Activated CD4-positive, alpha-beta T cell treated with anti-CD3 and anti-CD28 coated beads for 1 hour (primary cell): ENCODE results near the gene AGBL3.
"Not testable (repeated sequence)": the region's sequence is repeated elsewhere in the genome, so short reads cannot be mapped to it uniquely, and the experiment has no call there.

ENCODE experiments used
- DNase-seq: peaks from one replicate; pipeline ENCODE4 v3.0.0-alpha.2; 2020

AGBL3 gene

DNA sequence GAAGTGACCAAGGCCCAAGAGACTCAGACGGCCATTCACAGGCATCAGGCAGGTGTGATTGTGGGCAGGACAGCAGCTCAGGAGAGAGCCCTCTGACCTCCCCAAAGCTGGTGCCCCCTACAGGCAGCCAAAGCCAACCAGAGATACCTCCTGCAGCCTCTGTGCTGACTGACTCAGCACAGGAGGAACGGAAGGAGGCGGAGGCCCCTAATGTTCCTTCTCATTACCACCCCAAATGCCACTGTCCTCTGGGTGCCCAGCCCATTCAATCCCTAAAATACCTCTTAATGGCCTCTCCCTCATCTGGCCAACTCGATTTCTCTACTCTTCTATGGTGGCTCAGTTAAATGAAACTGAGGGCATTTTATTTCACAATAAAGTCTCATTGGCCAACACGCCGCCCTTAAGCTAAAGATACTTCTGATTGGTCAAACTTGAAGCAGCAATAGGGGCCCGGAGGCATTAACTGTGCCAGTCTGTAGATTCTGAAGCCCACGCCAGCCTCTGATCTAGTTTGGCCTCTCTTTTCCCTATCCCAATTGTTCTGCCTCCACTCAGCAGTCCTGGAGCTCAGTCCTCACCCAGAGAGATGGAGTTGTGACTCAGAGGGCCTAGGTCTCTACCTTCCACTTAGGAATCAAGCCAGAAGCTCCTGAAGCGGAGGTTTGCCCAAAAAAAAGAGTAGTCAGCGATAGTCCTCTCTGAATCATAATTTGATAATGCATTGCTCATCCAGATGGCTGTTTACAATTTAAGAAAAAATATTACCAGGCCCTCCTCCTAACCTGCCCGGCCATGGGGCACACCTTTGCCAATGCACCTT lies 183.0 kb downstream of the AGBL3 start:
- no peak for DNase-seq

DNA sequence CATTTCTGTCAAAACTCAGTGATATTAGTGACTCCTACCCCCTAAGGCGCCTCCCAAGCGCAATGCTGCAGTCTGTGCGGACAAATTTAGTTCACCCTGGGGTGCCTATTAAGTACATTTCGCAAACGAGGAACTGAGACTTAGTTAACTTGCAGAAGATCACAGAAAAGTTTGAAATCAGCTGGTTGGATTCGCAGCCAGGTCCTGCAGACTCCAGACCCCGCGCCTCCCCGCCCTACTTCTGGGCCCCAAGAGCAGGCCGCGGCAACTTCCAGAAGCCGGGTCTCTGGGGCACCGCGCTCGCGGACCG lies 183.6 kb downstream of the AGBL3 start:
- DNase-seq, result no peak

DNA sequence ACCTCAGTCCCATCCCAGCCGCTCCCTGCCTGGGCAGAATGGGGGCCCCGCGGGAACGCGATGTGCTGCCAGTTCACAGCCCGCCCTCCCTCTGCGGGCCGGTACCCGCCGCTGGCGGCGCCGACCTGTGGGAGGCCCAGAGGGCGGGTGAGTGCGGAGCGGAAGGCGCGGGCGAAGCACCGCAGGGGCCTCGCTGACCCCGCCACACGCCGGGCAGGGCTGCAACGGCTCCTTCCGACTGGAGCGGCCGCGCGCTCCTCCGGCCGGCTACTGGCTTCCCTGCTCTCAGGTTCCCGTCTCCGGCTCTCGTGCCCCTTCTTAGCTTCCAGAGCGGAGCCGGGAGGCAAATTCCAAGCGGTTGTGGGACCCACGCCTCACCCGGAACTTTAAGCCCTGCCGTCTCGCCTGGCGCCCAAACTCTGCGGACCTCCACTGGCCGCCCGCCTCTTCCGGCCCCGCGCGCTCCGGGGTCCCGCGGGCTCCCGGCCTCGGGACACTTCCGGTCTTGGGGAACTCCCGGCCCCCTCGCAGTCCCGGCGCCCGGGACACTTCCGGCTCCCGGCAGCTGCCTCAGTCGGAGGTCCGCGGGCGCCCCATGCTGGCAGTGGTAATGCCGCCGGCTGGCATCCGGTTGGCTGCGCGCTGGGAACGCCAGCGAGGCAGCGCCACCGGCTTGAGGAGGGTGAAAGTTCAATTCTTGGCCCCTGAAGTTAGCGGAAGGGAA lies 184.1 kb downstream of the AGBL3 start, which contains the start of gene CYREN:
CYREN (minus strand) TSS at position 434 of the 724 bp plus-strand sequence. CDS start 1,785 bp downstream, outside the sequence.
- peak; percentile 79 for DNase-seq

DNA sequence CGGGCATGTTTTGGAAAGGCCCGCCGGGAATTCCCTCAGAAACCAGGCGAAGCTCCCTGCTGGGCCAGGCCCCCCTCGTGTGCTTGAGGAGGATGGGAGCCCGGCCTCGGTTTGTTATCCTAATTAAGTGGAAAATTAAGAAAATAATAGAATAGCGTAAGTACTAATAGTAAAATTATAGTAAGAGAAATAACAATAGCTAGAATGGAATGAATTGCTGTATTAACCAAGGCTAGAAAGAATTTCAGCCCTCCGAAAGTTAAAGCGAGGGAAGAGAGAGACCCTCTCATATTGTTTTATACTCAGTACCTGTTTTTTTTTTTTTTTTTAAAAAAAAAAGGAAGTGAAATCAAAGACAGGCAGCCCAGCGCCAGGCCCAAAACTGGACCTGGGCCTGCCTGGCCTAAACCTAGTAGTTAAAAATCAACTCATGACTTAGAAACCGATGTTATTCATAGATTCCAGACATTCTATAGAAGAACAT lies 184.7 kb downstream of the AGBL3 start:
- not testable (repeated sequence) for DNase-seq

DNA sequence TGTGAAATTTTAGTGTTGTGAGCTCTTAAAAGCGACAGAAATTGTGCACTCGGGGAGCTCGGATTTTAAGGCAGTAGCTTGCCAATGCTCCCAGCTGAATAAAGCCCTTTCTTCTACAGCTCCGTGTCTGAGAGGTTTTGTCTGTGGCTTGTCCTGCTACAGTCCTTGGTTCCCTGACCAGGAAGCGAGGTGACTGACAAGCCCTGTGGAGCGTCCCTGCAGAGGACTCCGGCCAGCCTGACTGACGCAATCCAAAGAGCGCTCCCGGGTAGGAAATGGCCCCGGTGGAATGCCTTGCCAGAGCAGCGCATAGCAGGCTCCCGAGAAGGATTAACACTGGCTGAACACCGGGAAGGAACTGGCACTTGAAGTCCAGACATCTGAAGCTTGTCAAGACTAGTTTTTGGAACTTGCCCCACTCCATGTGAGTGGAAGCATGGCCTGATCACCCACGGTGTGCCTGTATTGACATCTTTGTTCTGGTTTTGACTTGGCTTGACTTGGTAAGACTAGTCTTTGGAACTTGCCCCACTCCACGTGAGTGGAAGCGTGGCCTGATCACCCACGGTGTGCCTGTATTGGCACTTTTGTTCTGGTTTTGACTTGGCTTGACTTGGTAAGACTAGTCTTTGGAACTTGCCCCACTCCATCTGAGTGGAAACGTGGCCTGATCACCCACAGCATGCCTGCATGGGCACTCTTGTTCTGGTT lies 185.4 kb downstream of the AGBL3 start:
- DNase-seq, result not testable (repeated sequence)

DNA sequence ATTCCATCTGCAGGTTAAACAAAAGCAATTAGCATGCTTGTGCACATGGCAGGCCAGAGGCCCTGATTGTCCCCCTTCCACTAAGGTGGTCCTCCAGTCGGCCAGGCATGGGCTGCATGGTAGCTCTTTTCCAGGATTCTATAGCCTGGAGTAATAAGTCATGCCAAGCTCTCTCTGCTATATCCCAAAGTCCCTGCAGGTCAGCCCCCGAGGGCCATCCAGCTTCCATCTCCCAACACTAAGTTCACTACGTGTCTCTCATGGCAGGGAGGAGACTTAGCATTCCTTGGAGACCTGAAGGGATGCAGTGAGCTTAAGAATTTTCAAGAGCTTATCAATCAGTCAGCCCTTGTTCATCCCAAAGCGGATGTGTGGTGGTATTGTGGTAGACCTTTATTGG lies 187.6 kb downstream of the AGBL3 start:
- DNase-seq, result not testable (repeated sequence)

DNA sequence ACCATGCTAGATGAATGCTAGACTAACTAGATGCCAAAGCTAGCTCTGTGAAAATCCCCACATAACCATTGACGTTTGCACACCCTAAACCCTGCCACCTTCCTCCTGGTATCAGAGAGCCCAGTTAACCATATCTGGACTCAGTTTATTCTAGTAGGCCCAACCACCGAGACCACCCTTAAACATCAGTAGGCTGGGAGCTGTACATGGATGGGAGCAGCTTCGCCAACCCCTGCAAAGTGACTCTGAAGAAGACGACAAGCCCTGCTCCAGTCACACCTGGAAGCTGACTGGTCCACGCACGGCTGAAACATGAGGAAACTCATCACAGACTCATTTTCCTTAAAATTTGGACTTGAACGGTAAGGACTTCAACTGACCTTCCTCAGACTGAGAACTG lies 188.6 kb downstream of the AGBL3 start:
- DNase-seq, result no peak

DNA sequence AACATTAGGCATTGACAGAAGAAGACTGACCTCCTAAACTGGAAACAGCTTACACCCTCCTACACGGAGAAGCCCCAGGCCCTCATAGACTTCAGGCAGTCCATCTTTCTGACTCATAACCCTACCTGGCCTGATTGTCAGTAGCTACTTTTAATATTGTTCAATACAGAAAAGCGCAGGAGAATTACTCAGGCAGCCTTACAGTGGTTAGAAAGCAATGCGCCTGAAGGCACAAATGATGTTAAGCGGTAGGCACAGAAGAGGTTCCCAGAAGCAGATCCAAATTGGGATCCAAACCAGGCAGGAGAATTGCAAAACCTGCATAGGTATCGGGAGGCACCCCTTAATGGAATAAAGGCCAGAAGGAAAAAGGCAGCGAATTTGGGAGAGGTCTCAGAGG lies 189.6 kb downstream of the AGBL3 start:
- no peak for DNase-seq

DNA sequence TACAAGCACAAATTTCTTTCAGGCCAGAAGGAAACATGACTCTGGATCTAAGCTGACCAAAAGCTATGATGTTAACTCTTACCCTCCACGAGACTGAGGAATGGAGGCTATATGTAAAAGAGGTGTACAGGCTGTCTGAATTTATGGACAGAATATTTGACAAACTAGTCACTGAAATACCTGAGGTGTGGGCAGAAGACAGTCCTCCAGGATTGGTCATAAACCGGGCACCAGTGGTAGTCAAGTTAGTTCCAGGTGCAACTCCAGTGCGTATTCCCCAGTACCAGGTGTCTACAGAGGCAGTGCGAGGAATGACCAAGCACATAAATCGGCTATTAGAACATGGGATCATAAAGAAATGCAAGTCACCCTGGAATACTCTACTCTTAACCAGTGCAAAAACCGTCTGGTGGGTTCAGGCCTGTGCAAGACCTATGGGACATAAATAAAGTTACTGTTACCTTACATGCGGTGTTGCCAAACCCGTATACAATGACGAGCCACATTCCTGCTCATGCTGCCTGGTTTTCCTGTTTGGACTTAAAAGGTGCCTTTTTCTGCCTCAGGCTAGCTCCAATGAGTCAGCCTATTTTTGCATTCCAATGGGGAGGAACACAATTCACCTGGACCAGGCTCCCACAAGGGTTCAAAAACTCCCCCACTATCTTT lies 190.9 kb downstream of the AGBL3 start:
- no peak for DNase-seq

DNA sequence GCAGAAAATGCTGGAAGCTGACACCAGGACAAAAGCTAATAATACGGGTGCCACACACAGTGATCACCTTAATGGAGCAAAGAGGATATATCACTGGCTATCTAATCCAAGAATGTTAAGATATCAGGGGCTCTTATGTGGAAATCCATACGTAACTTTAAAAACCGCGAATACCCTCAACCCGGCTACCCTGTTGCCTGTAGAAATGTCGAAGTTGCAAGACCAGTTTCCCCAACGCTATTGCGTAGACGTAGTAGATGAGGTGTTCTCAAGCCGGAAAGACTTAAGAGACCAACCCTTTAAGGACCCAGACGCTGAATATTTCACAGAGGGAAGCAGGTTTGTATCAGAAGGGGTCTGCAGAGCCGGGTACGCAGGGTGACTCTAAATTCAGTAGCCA lies 192.1 kb downstream of the AGBL3 start:
- no peak for DNase-seq

DNA sequence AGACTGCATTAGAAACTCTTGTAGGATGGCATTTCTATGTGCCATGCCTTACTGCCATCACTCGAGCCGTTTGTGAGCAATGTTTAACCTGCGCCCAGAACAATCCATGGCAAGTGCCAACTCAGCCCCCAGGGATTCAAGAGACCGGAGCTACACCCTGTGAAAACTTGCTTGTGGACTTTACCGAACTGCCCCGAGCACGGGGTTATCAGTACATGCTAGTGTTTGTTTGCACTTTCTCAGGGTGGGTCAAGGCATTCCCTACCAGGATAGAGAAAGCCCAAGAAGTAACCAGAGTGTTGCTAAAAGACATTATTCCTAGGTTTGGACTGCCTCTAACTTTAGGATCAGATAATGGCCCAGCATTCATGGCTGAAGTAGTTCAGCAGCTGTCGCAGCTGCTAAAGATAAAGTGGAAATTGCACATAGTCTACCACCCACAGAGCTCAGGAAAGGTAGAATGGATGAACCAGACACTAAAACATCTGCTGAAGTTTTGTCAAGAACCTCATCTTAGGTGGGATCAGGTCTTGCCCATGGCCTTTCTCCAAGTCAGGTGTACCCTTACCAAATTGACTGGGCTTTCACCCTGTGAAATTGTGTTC lies 193.1 kb downstream of the AGBL3 start:
- DNase-seq, result no peak

DNA sequence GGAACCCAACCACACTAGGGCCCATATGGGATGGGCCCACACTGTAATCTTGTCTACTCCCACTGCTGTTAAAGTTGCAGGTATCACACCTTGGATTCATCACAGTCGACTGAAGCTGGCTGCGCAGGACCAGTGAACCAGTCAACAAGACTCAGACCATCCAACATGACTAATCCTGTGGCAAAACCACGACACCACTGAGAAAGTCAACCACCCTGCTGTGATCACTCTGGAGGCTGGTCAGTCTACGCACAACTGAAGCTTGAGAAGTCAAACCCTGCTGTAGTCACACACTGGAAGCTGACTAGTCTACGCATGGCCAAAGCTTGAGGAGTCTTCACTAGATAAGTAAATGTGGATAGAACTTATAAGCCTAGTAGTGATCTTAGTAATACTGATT lies 193.8 kb downstream of the AGBL3 start:
- no peak for DNase-seq

DNA sequence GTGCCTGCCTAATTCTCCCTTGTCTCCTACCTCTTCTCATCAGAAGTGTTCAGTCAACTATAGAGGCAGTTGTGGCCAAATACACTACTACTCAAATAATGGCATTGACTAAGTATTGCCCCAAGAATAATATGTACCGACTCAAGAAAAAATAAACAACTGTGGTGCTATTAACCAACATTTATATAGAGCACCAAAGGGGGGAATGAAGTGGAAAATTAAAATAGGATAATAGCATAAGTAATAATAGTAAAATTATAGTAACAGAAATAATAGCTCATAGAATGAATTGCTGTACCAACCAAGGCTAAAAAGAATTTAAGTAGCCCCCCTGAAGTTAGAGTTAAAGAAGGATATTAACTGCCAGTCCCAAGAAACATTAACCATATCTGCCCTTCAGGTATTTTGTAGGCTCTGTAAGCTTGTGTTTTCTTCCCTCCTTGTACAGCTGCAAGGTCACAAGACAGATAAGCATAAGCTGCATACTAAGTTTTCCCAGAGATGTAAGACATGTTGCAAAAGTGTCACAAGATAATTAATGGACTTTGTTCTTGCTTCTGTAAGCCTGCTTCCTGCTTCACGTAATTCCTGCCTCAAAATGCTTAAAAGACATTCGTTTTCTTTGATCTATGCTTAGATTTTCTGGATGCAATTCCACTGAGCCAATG lies 195.1 kb downstream of the AGBL3 start:
- no peak for DNase-seq

DNA sequence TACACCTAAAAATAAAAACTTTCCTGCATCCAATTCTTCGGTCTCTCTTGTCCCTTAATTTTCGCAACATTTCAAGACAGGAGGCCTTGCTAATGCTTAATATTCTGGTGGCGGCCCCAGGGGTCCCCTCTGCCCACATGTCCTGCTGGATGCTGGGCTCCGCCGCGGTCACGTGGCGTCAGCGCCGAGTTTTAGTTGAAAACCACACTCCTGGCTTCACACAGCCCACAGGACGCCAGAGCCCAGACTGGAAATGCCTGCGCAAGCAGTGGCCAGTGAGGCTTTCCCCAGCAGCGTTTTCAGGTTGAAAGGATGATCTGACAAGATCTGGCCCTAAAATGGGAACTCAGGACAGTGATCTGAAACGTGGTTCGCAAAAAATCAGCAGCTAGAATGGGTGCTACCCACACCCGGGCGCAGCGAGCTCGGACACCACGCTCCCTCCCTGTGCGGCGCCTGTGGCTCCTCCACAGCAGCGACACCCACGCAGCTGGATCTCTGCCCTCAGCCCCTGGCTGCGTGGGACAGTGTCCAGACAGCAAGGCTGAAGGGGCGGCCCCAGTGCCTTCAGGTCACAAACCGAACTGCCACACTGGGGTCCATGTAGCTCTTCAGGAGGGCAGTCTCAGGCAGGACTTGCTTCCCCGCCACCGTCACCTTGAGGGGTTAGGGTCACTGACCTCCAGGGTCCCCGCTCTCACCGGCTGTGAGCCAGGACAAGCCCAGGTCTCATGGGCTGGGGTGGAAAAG lies 195.8 kb downstream of the AGBL3 start:
- DNase-seq, result no peak

DNA sequence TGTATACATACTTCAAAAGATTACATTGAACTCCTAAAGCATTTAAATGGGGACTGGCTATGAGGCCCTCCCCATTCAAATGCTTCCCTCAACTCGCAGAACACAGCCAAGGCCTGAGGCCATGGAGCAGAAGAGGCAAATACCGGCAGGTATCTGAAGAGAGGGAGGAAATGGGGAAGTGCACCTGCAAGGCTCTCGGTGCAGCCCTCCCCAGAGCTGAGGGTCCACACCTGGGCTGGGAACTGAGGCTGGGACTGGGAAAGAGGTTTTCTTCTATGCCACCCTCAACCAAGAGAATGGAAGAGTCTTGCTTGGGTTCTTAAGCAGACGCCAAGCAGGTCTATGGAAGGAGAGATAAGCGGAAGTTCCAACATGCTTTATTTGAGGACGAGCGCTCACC lies 197.2 kb downstream of the AGBL3 start:
- no peak for DNase-seq

DNA sequence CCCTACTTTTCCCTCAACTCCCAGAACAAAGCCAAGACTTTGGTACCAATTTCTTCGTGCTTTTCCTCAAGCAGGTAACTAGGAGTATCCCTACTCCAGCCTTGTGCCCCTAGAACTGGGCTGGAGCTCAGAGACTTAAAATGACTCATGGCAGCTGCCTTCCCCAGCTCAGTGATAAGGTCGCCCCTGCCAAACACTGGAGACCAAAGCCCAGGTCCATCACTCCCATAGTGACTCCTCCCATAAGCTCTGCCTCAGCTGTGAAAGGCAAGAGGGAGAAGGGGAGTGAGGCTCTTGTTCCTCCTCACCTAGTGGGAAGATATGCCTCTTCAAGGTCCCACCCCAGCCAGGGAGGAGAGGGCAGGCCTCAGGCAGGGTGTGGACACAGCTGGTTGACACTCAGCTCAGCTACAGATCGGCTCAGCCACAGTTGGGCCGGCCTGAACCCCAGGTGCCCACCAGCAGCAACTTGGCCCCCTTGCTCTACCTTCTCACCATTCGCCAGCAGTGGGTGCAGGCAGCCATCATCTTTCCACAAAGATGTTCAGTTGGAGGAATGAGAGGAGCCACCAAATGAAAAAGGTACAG lies 198.0 kb downstream of the AGBL3 start:
- no peak for DNase-seq
